ENCODE results near the gene ACACA.

DNA sequence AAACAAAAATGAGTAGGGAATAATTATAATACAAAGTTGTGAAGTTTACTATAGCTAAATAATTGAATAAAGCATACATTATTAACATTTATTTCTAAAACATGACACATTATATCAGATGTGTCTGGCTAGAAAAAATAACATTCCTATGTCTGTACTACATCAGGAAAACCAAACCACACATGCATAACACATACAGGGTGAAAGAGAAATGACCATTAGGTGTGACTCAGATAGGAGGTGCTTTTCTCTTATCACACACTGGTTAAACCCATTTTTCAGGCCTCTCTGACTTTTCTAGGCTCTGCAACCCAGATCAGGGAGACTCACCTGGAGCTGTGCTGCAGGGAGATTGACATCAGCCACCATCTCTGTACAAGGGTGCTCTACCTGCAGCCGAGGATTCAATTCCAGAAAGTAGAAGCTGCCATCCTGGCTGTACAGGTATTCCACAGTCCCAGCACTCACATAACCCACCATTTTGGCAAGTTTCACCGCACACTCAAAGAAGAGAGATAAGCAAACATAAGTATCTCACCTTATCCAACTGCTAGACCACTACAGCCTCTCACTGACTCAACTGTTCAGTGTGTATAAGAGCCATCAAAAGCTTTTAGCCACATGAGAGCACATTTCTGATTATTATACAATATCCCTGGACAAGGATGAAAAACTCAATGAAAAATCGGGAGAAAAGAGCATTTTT, 147.5 kb downstream of the ACACA start:
- TF ChIP-seq, protein P1, sequence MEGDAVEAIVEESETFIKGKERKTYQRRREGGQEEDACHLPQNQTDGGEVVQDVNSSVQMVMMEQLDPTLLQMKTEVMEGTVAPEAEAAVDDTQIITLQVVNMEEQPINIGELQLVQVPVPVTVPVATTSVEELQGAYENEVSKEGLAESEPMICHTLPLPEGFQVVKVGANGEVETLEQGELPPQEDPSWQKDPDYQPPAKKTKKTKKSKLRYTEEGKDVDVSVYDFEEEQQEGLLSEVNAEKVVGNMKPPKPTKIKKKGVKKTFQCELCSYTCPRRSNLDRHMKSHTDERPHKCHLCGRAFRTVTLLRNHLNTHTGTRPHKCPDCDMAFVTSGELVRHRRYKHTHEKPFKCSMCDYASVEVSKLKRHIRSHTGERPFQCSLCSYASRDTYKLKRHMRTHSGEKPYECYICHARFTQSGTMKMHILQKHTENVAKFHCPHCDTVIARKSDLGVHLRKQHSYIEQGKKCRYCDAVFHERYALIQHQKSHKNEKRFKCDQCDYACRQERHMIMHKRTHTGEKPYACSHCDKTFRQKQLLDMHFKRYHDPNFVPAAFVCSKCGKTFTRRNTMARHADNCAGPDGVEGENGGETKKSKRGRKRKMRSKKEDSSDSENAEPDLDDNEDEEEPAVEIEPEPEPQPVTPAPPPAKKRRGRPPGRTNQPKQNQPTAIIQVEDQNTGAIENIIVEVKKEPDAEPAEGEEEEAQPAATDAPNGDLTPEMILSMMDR (IDR thresholded peaks at IDR 0.05), result no peak
- no peak for TF ChIP-seq EZH2 (IDR thresholded peaks at IDR 0.05; ENCODE audit: borderline replicate concordance, insufficient read depth, low read depth, low read length, poor library complexity, severe bottlenecking)

Measured in B cell (primary cell).